ENCODE results near the gene SF1. TPM values are rescaled to one million over a fixed set of nuclear protein-coding genes. Genes with fewer than 3 reads are reported as not detected.

SF1 gene
- total and polyA plus RNA-seq, 4 experiments from 2014 or later = 48.3 to 832 (median 481) TPM

GRCh38 chr11:64718084-64718779, 60.1 kb downstream of the SF1 start:
- no peak for DNase-seq
- H3K27me3 ChIP-seq (ENCODE audit: insufficient read depth, low read length) = peaks cover 34% of the 10 kb centered on the region
- H3K4me1 ChIP-seq (ENCODE audit: insufficient read depth, low read length) = no peaks in the 10 kb centered on the region
- ChIA-PET CTCF (ENCODE audit: partially characterized antibody) (interaction anchor here (2.4 kb wide), 1 partner anchor 29 kb away, joined by 10 read pairs; no protein-coding TSS in a partner anchor), POLR2A (ENCODE audit: partially characterized antibody) (no interaction called here)
- Mint-ChIP-seq H3K36me3 (no peaks in the 10 kb centered on the region), H3K4me3 (no peak overlapping the region), H3K27me3 (peaks cover 41 to 55% of the 10 kb centered on the region in 2 donors), H3K27ac (no peak overlapping the region), H3K4me1 (peaks cover 0 to 19% (median 4%) of the 10 kb centered on the region in 4 donors), H3K9me3 (no peaks in the 10 kb centered on the region)
- H3K36me3 ChIP-seq (ENCODE audit: insufficient read depth, low read length) = no peaks in the 10 kb centered on the region
- intact Hi-C loops (cut with micrococcal nuclease) = no loop called here
- no peaks in the 10 kb centered on the region for H3K9me3 ChIP-seq (ENCODE audit: control insufficient read depth in 1 of 2, low read length in 2 of 2)
- H3K27ac ChIP-seq (ENCODE audit: low read depth, low read length) = no peak overlapping the region
- H3K4me3 ChIP-seq (ENCODE audit: low read length in 2 of 2) = no peak overlapping the region

GRCh38 chr11:64717268-64717578, 61.1 kb downstream of the SF1 start:
- Histone ChIP-seq H3K4me1 (ENCODE audit: insufficient read depth, low read length) (no peaks in the 10 kb centered on the region), H3K9me3 (ENCODE audit: control insufficient read depth in 1 of 2, low read length in 2 of 2) (no peaks in the 10 kb centered on the region), H3K27me3 (ENCODE audit: insufficient read depth, low read length) (peaks cover 35% of the 10 kb centered on the region), H3K4me3 (ENCODE audit: low read length in 2 of 2) (no peak overlapping the region), H3K36me3 (ENCODE audit: insufficient read depth, low read length) (no peaks in the 10 kb centered on the region), H3K27ac (ENCODE audit: low read depth, low read length) (no peak overlapping the region)
- Mint-ChIP-seq H3K4me3 (no peak overlapping the region), H3K27me3 (peaks cover 42 to 54% of the 10 kb centered on the region in 2 donors), H3K9me3 (no peaks in the 10 kb centered on the region), H3K4me1 (peaks cover under 1 to 22% (median 7%) of the 10 kb centered on the region in 4 donors), H3K27ac (no peak overlapping the region), H3K36me3 (no peaks in the 10 kb centered on the region)
- POLR2A ChIA-PET (ENCODE audit: partially characterized antibody) = interaction anchor here (0.7 kb wide), 1 partner anchor 25 kb away, joined by 3 read pairs; no protein-coding TSS in a partner anchor
- intact Hi-C loops (cut with micrococcal nuclease) = no loop called here
- no peak for DNase-seq
- CTCF ChIA-PET (ENCODE audit: partially characterized antibody) = interaction anchor here (2.4 kb wide), 1 partner anchor 28 kb away, joined by 10 read pairs; no protein-coding TSS in a partner anchor

- Mint-ChIP-seq H3K36me3 (no peaks in the 10 kb centered on the region), H3K27ac (no peak overlapping the region), H3K27me3 (peaks cover 45 to 58% of the 10 kb centered on the region in 2 donors), H3K4me3 (peak overlapping the region in 1 of 8 donors; percentile 35), H3K4me1 (peaks cover 3 to 27% (median 12%) of the 10 kb centered on the region in 4 donors), H3K9me3 (no peaks in the 10 kb centered on the region)
- Histone ChIP-seq H3K27ac (ENCODE audit: low read depth, low read length) (no peak overlapping the region), H3K4me3 (ENCODE audit: low read length in 2 of 2) (no peak overlapping the region), H3K9me3 (ENCODE audit: control insufficient read depth in 1 of 2, low read length in 2 of 2) (no peaks in the 10 kb centered on the region), H3K4me1 (ENCODE audit: insufficient read depth, low read length) (no peaks in the 10 kb centered on the region), H3K27me3 (ENCODE audit: insufficient read depth, low read length) (peaks cover 35% of the 10 kb centered on the region), H3K36me3 (ENCODE audit: insufficient read depth, low read length) (no peaks in the 10 kb centered on the region)
- no peak for DNase-seq
- CTCF ChIA-PET (ENCODE audit: partially characterized antibody) = interaction anchor here (1.0 kb wide), 1 partner anchor 28 kb away, joined by 3 read pairs; no protein-coding TSS in a partner anchor
- POLR2A ChIA-PET (ENCODE audit: partially characterized antibody) = interaction anchor here (1.0 kb wide), 1 partner anchor 26 kb away, joined by 3 read pairs; no protein-coding TSS in a partner anchor
- intact Hi-C loops (cut with micrococcal nuclease) = no loop called here
These were observed 61.7 kb downstream of the SF1 start for GRCh38 chr11:64716473-64717267.

- peaks cover 38% of the 10 kb centered on the region for H3K27me3 ChIP-seq (ENCODE audit: insufficient read depth, low read length)
- intact Hi-C loops (cut with micrococcal nuclease) = no loop called here
- peak in 1 of 5 donors; percentile 20 for DNase-seq
- no peaks in the 10 kb centered on the region for H3K36me3 Mint-ChIP-seq
- H3K4me3 Mint-ChIP-seq = peak overlapping the region in 1 of 8 donors; percentile 35
- peaks cover 50 to 62% of the 10 kb centered on the region in 2 donors for H3K27me3 Mint-ChIP-seq
- H3K9me3 Mint-ChIP-seq = no peaks in the 10 kb centered on the region
- H3K4me3 ChIP-seq (ENCODE audit: low read length in 2 of 2) = no peak overlapping the region
- H3K4me1 ChIP-seq (ENCODE audit: insufficient read depth, low read length) = no peaks in the 10 kb centered on the region
- peaks cover 6 to 30% (median 14%) of the 10 kb centered on the region in 4 donors for H3K4me1 Mint-ChIP-seq
- no peaks in the 10 kb centered on the region for H3K36me3 ChIP-seq (ENCODE audit: insufficient read depth, low read length)
- H3K27ac ChIP-seq (ENCODE audit: low read depth, low read length) = no peak overlapping the region
- ChIA-PET POLR2A (ENCODE audit: partially characterized antibody) (interaction anchor here (1.0 to 1.2 kb wide), 3 partner anchors 11 to 29 kb away, joined by 3 read pairs; no protein-coding TSS in a partner anchor), CTCF (ENCODE audit: partially characterized antibody) (interaction anchor here (1.0 kb wide), 1 partner anchor 27 kb away, joined by 3 read pairs; no protein-coding TSS in a partner anchor)
- H3K9me3 ChIP-seq (ENCODE audit: control insufficient read depth in 1 of 2, low read length in 2 of 2) = no peaks in the 10 kb centered on the region
- no peak overlapping the region for H3K27ac Mint-ChIP-seq
These were observed 62.4 kb downstream of the SF1 start for GRCh38 chr11:64715756-64716472.

- Mint-ChIP-seq H3K36me3 (no peaks in the 10 kb centered on the region), H3K9me3 (no peaks in the 10 kb centered on the region), H3K4me3 (peak overlapping the region in 3 of 8 donors; percentile 29 to 77 (median 47)), H3K4me1 (peaks cover 6 to 28% (median 15%) of the 10 kb centered on the region in 4 donors), H3K27ac (peak overlapping the region in 1 of 7 donors; percentile 10), H3K27me3 (peaks cover 53 to 64% of the 10 kb centered on the region in 2 donors)
- ChIA-PET POLR2A (ENCODE audit: partially characterized antibody) (interaction anchor here (0.6 to 1.2 kb wide), 3 partner anchors 11 to 60 kb away, joined by 3 read pairs; no protein-coding TSS in a partner anchor), CTCF (ENCODE audit: partially characterized antibody) (no interaction called here)
- H3K4me3 ChIP-seq (ENCODE audit: low read length in 2 of 2) = no peak overlapping the region
- peaks cover 46% of the 10 kb centered on the region for H3K27me3 ChIP-seq (ENCODE audit: insufficient read depth, low read length)
- H3K27ac ChIP-seq (ENCODE audit: low read depth, low read length) = no peak overlapping the region
- intact Hi-C loops (cut with micrococcal nuclease) = no loop called here
- DNase-seq = no peak
- H3K4me1 ChIP-seq (ENCODE audit: insufficient read depth, low read length) = no peaks in the 10 kb centered on the region
- no peaks in the 10 kb centered on the region for H3K36me3 ChIP-seq (ENCODE audit: insufficient read depth, low read length)
- H3K9me3 ChIP-seq (ENCODE audit: control insufficient read depth in 1 of 2, low read length in 2 of 2) = no peaks in the 10 kb centered on the region
These were observed 63.2 kb downstream of the SF1 start for GRCh38 chr11:64715110-64715509.

GRCh38 chr11:64714666-64715065, 63.7 kb downstream of the SF1 start:
- peak overlapping the region in 2 of 8 donors; percentile 47 to 54 for H3K4me3 Mint-ChIP-seq
- H3K4me3 ChIP-seq (ENCODE audit: low read length in 2 of 2) = no peak overlapping the region
- no peaks in the 10 kb centered on the region for H3K36me3 ChIP-seq (ENCODE audit: insufficient read depth, low read length)
- H3K4me1 ChIP-seq (ENCODE audit: insufficient read depth, low read length) = no peaks in the 10 kb centered on the region
- H3K4me1 Mint-ChIP-seq = peaks cover 6 to 28% (median 15%) of the 10 kb centered on the region in 4 donors
- no peaks in the 10 kb centered on the region for H3K9me3 Mint-ChIP-seq
- CTCF ChIA-PET (ENCODE audit: partially characterized antibody) = no interaction called here
- intact Hi-C loops (cut with micrococcal nuclease) = no loop called here
- H3K27me3 ChIP-seq (ENCODE audit: insufficient read depth, low read length) = peaks cover 47% of the 10 kb centered on the region
- no peak overlapping the region for H3K27ac ChIP-seq (ENCODE audit: low read depth, low read length)
- POLR2A ChIA-PET (ENCODE audit: partially characterized antibody) = interaction anchor here (0.6 to 1.2 kb wide), 3 partner anchors 10 to 60 kb away, joined by 3 read pairs; no protein-coding TSS in a partner anchor
- peaks cover 56 to 63% of the 10 kb centered on the region in 2 donors for H3K27me3 Mint-ChIP-seq
- H3K9me3 ChIP-seq (ENCODE audit: control insufficient read depth in 1 of 2, low read length in 2 of 2) = no peaks in the 10 kb centered on the region
- peak overlapping the region in 1 of 7 donors; percentile 10 for H3K27ac Mint-ChIP-seq
- no peak for DNase-seq
- no peaks in the 10 kb centered on the region for H3K36me3 Mint-ChIP-seq
